Heart left ventricle (tissue), 16 donors: ENCODE results near the gene WDR70. TPM values are rescaled to one million over a fixed set of nuclear protein-coding genes. Genes with fewer than 3 reads are reported as not detected.
"Not testable (repeated sequence)": the region's sequence is repeated elsewhere in the genome, so short reads cannot be mapped to it uniquely, and the experiment has no call there.

ENCODE experiments used
- ATAC-seq, 4 donors: fragments of 200-7000 bp; cut with Tn5 transposase; one replicate each; pipeline ENCODE4 v1.9.1; 2020 to 2022; ENCODE audit warnings: moderate library complexity in 4 of 4, mild to moderate bottlenecking in 3 of 4, moderate number of reproducible peaks in 1 of 4
- DNase-seq, 5 donors: peaks; one replicate each; pipeline ENCODE4 v3.0.0-alpha.2; 2020
- H3K27ac ChIP-seq, 12 donors: fragments of 200-600 bp; sonication (generic) in 4 of 12; one replicate each; pipeline versions ENCODE4 v1.5.0 to v1.8.0; 2016 to 2022; ENCODE audit warnings: mild to moderate bottlenecking in 2 of 12
- H3K27me3 ChIP-seq, 9 donors: fragments of 200-600 bp; sonication (generic) in 2 of 9; one replicate each; pipeline versions ENCODE4 v1.5.1 to v1.8.0; 2016 to 2022; ENCODE audit warnings: mild to moderate bottlenecking in 3 of 9
- H3K36me3 ChIP-seq, 9 donors: fragments of 200-600 bp; sonication (generic) in 2 of 9; one replicate each; pipeline versions ENCODE4 v1.5.0 to v1.8.0; 2018 to 2022; ENCODE audit warnings: mild to moderate bottlenecking in 2 of 9
- H3K4me1 ChIP-seq, 12 donors: fragments of 200-600 bp; sonication (generic) in 4 of 12; one replicate each; pipeline versions ENCODE4 v1.5.0 to v1.8.0; 2016 to 2022; ENCODE audit warnings: mild to moderate bottlenecking in 3 of 12
- H3K4me3 ChIP-seq, 12 donors: fragments of 200-600 bp; sonication (generic) in 4 of 12; one replicate each; pipeline versions ENCODE4 v1.5.0 to v1.8.0; 2017 to 2022; ENCODE audit warnings: mild to moderate bottlenecking in 9 of 12, moderate library complexity in 4 of 12
- H3K9me3 ChIP-seq, 12 donors: fragments of 200-600 bp; sonication (generic) in 4 of 12; one replicate each; pipeline versions ENCODE4 v1.5.0 to v1.8.0; 2016 to 2022; ENCODE audit warnings: mild to moderate bottlenecking in 1 of 12
- POLR2A ChIP-seq, 2 donors: fragments of 450-650 bp; IDR thresholded peaks; one replicate each; pipeline ENCODE4 v1.6.1; 2017; ENCODE audit warnings: antibody characterized with exemption in 2 of 2, mild to moderate bottlenecking in 2 of 2, moderate library complexity in 2 of 2
- WGBS, 4 donors: extraction: QIAGEN DNeasy Blood & Tissue Kit in 2 of 4; methylation state at CpG; one replicate each; pipeline versions ENCODE4 v1.1.5 to v1.1.7; 2013 to 2018; 5-methylcytosine and 5-hydroxymethylcytosine counted together
- intact Hi-C, 10 donors: fragments of 100-400 bp; cut with DNase I; formaldehyde crosslinking; loops; one replicate each; pipeline versions ENCODE4 v1.11.1 to v1.14.2; 2022
- long read RNA-seq, 3 donors: library from polyadenylated mRNA; unstranded; transcript quantifications; one replicate each; pipeline ENCODE4 v2.0.0, GENCODE V29; 2020 to 2021
- polyA plus RNA-seq, 2 donors: library from polyadenylated mRNA; stranded (reverse); fragments of 200-250 nt; gene quantifications; one replicate each; pipeline ENCODE4 v1.2.3, GENCODE V29; 2013
- total RNA-seq, 9 donors: library from RNA; depleted of rRNA in 2 of 9; stranded (reverse); fragments of >200 nt in 2 of 9; fragmentation: NEBNext Ultra II Directional in 3 of 9; extraction: Animal tissue kit (Norgen Biotek cat#: 25700) in 3 of 9; gene quantifications; one replicate each; pipeline versions ENCODE4 v1.1.0 to v1.2.4, GENCODE V29; 2016 to 2023
- TF ChIP-seq, protein P1 (sequence below), 12 donors: fragments of 200-600 bp; sonication (generic) in 4 of 12; IDR thresholded peaks; one replicate each; pipeline versions ENCODE4 v1.5.0 to v1.8.0; 2018 to 2022; ENCODE audit warnings: antibody characterized with exemption in 12 of 12, mild to moderate bottlenecking in 5 of 12
- donor health status: ischemic (EF 13 %, LVEDD 7.1; RV severe dilation, severe dysfunction).
- donor health status: healthy with polysubstance abuse.
- donor health status: DM: no; HTN: yes; CAD: no.
- donor health status: DM: no; HTN: no; CAD: no.
- donor health status: ischemic (EF 25% LVEDD 6.9; RV normal size, moderate dysfunction).
- donor health status: ischemic (EF 25% LVEDD 5.7; RV mildly dilated, moderate dysfunction).
- donor health status: healthy.
- donor health status: DM: yes; HTN: yes; CAD: no.
- donor health status: ischemic (EF 35%, LVEDD 5.7; RV mildly dilated, moderate dysfunction).
- donor health status: nonischemic (EF 11% LVEDD 7.7; RV severe dilation, severe dysfunction).
- donor health status: DM: yes; HTN: yes; CAD: no.
- donor health status: PGD.
- donor health status: ischemic (EF 29% LVEDD 5.4; RV normal size, mild dysfunction).
- donor health status: nonischemic (EF 23%, LVEDD 6.1; RV moderate dilation, normal function).

The WDR70 gene
- total RNA-seq = 10 to 100 TPM in 7 of 9 donors, 1 to 10 TPM in 2; 6.0 to 31.3 (median 16.9) TPM
- 10 to 100 TPM in 1 of 2 donors, 1 to 10 TPM in 1; 9.1 to 13.6 TPM for polyA plus RNA-seq
- long read RNA-seq, donor 1, transcript WDR70-201 (18 exons, 2,983 nt) = major isoform, 6 of 9 reads
- long read RNA-seq, donor 1, partial matches to known transcripts = 2 of 9 reads
- long read RNA-seq, donor 1, other reads (novel, unspliced or antisense) = 1 of 9 reads
- long read RNA-seq, donor 2, transcript WDR70-201 (18 exons, 2,983 nt) = major isoform, 35 of 45 reads
- long read RNA-seq, donor 2, partial matches to known transcripts = 4 of 45 reads
- long read RNA-seq, donor 2, other reads (novel, unspliced or antisense) = 6 of 45 reads
- long read RNA-seq, donor 3, partial matches to known transcripts = 1 of 6 reads
- long read RNA-seq, donor 3, other reads (novel, unspliced or antisense) = 3 of 6 reads

DNA sequence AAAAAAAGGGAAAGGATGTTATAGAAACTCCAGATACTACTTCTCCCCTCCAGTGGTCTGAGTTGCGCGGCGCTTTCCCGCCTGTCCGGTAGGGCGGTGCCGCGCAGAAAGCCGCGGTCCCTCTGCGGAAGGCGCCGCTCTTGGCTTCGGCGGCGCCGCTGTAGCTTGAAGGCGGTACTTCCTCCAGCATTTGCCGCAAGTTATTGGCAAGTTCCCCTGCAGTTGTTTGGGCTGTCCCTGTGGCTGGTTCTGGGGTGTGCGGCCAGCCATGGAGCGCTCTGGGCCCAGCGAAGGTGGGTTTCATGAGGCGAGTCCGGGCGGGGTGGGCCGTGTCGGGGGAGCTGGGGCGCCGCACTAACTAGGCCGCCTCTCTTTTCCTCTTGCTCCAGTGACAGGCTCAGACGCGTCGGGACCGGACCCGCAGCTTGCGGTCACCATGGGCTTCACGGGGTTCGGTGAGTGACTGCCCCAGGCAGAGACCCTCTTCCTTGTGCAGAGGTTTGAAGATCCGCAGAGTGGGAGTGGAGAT is at the start of gene WDR70:
TSS of gene WDR70 (plus strand) at position 219 of the 529 bp plus-strand sequence. CDS start at position 269, 50 bp downstream.
- intact Hi-C loops = loop anchor here in 1 of 10 donors (1.0 kb wide), 1 partner anchor 8 kb away; the partner anchor contains the start of gene NUP155
- WGBS, 4 donors = 0 to 1% (median 1%) methylated on average over 31 to 39 of the region's 39 CpGs

DNA sequence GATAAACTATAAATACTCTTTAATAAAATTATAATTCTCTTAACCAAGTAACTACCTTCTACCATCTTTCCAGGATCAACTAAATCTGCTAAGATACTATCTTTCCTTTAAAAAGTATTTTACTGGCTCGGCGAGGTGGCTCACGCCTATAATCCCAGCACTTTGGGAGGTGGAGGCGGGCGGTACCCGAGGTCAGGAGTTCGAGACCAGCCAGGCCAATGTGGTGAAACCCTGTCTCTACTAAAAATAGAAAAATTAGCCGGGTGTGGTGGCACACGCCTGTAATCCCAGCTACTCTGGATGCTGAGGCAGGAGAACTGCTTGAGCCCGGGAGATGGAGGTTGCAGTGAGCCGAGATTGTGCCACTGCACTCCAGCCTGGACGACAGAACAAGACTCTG is 44.4 kb upstream of the WDR70 start:
- 92 to 96% (median 95%) methylated on average over 12 of the region's 12 CpGs for WGBS, 4 donors
- intact Hi-C loops, H3K27ac ChIP-seq, H3K4me1 ChIP-seq, ATAC-seq, H3K27me3 ChIP-seq, DNase-seq, H3K9me3 ChIP-seq, H3K4me3 ChIP-seq: not testable (repeated sequence)
- H3K36me3 ChIP-seq = peaks cover 0 to 99% (median 92%) of the 10 kb centered on the region in 9 donors

More for the DNA sequence above, at the start of gene WDR70:
- not testable (repeated sequence) for H3K27me3 ChIP-seq, H3K9me3 ChIP-seq
- peak within 1 kb of the TSS in 11 of 12 donors; percentile 23 to 76 (median 63) for H3K27ac ChIP-seq
- peak; percentile 97 to 100 (median 99) for ATAC-seq
- peaks cover 0 to 18% (median 8%) of the 10 kb centered on the region in 12 donors for H3K4me1 ChIP-seq
- TF ChIP-seq POLR2A (IDR thresholded peaks at IDR 0.05) = peak in 1 of 2 donors; percentile 39
- TF ChIP-seq, protein P1, sequence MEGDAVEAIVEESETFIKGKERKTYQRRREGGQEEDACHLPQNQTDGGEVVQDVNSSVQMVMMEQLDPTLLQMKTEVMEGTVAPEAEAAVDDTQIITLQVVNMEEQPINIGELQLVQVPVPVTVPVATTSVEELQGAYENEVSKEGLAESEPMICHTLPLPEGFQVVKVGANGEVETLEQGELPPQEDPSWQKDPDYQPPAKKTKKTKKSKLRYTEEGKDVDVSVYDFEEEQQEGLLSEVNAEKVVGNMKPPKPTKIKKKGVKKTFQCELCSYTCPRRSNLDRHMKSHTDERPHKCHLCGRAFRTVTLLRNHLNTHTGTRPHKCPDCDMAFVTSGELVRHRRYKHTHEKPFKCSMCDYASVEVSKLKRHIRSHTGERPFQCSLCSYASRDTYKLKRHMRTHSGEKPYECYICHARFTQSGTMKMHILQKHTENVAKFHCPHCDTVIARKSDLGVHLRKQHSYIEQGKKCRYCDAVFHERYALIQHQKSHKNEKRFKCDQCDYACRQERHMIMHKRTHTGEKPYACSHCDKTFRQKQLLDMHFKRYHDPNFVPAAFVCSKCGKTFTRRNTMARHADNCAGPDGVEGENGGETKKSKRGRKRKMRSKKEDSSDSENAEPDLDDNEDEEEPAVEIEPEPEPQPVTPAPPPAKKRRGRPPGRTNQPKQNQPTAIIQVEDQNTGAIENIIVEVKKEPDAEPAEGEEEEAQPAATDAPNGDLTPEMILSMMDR (IDR thresholded peaks at IDR 0.05) = peak; percentile 30 to 78 (median 56)
- DNase-seq = peak; percentile 83 to 92 (median 90)
- H3K36me3 ChIP-seq = peaks cover 0 to 32% (median 29%) of the 10 kb centered on the region in 9 donors
- peak within 1 kb of the TSS; percentile 78 to 97 (median 90) for H3K4me3 ChIP-seq

DNA sequence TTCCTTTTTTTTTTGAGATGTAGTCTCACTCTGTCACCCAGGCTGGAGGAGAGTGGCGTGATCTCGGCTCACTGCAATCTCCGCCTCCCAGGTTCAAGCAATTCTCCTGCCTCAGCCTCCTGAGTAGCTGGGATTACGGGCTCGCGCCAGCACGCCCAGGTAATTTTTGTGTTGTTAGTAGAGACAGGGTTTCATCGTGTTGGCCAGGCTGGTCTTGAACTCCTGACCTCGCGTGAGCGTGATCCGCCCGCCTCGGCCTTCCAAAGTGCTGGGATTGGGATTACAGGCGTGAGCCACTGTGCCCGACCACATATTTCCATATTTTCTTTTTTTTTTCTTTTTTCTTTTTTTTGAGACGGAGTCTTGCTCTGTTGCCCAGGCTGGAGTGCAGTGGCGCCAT is 36.4 kb upstream of the WDR70 start:
- H3K27ac ChIP-seq, ATAC-seq, H3K4me3 ChIP-seq, DNase-seq, H3K9me3 ChIP-seq, H3K27me3 ChIP-seq, H3K4me1 ChIP-seq: not testable (repeated sequence)
- peaks cover 0 to 100% (median 98%) of the 10 kb centered on the region in 9 donors for H3K36me3 ChIP-seq
- 91 to 99% (median 96%) methylated on average over 18 of the region's 18 CpGs for WGBS, 4 donors
- intact Hi-C loops = loop anchor here in 1 of 10 donors (10.0 kb wide), 1 partner anchor 118 kb away; no protein-coding TSS in a partner anchor

DNA sequence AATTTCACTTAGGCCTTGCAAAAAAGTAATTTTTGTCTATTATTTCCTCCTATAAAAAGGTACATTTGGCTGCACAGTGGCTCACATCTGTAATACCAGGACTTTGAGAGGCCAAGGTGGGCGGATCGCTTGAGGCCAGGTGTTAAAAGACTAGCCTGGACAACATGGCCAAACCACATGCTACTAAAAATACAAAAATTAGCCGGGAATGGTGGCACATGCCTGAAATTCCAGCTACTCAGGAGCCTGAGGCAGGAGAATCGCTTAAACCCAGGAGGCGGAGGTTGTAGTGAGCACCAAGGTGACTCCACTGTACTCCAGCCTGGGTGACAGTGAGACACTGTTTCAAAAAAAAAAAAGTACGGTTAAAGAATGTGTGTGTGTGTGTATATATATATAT is 24.0 kb upstream of the WDR70 start:
- H3K4me1 ChIP-seq = no peaks in the 10 kb centered on the region
- intact Hi-C loops = no loop called here
- peak in 1 of 5 donors; percentile 10 for DNase-seq
- no peak for TF ChIP-seq POLR2A (IDR thresholded peaks at IDR 0.05)
- TF ChIP-seq, protein P1 (IDR thresholded peaks at IDR 0.05) = no peak
- H3K4me3 ChIP-seq = no peak overlapping the region
- H3K27me3 ChIP-seq = no peaks in the 10 kb centered on the region
- H3K36me3 ChIP-seq = peaks cover 0 to 96% (median 82%) of the 10 kb centered on the region in 9 donors
- no peaks in the 10 kb centered on the region for H3K9me3 ChIP-seq
- WGBS, 4 donors = 86 to 89% (median 88%) methylated on average over 6 of the region's 6 CpGs
- ATAC-seq = no peak
- H3K27ac ChIP-seq = no peak overlapping the region

DNA sequence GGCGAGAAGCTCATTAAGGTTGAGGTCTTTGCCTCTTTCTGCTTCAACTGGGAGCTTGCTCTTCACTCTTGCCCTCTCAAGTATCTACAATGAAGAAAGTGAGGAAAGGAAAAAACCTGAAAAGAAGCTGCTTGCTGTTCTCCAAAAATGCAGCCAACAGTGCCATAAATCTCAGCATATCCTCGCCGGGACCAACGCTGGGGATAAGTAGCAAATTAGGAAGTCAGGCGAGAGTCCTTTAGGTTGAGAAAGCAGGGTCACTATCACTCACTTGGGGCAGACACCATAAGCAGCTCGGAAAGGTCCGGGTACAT is 8.6 kb upstream of the WDR70 start:
- TF ChIP-seq, protein P1 (IDR thresholded peaks at IDR 0.05) = no peak
- TF ChIP-seq POLR2A (IDR thresholded peaks at IDR 0.05) = no peak
- WGBS, 4 donors = 0% methylated on average over 7 of the region's 7 CpGs
- DNase-seq (no peak), ATAC-seq (no peak)
- Histone ChIP-seq H3K27me3 (no peaks in the 10 kb centered on the region), H3K36me3 (peaks cover 0 to 6% (median 0%) of the 10 kb centered on the region in 9 donors), H3K27ac (peak overlapping the region in 11 of 12 donors; percentile 74 to 92 (median 83)), H3K4me3 (peak overlapping the region; percentile 57 to 94 (median 85)), H3K9me3 (no peaks in the 10 kb centered on the region), H3K4me1 (peaks cover 10 to 30% (median 24%) of the 10 kb centered on the region in 12 donors)
- intact Hi-C loops = loop anchor here in 2 of 10 donors (5.0 kb wide), 3 partner anchors 123 to 1218 kb away; partner anchors contain the start of genes CPLANE1 (in 1 of the 2), LMBRD2 (in 1 of the 2), NIPBL (in 1 of the 2) and SKP2 (in 1 of the 2)
